Activated CD8-positive, alpha-beta memory T cell treated with anti-CD3 and anti-CD28 coated beads, Interleukin-2, amount 50 U/mL, for 1 hour (primary cell): Measurements from ENCODE around the gene CTDSPL.

Source experiments
- DNase-seq: peaks from one replicate; pipeline ENCODE4 v3.0.0-alpha.2; 2020; ENCODE audit errors: extremely low read depth

CTDSPL gene

GRCh38 chr3:38002291-38002876, 140.7 kb downstream of the CTDSPL start:
- DNase-seq: no peak

DNA sequence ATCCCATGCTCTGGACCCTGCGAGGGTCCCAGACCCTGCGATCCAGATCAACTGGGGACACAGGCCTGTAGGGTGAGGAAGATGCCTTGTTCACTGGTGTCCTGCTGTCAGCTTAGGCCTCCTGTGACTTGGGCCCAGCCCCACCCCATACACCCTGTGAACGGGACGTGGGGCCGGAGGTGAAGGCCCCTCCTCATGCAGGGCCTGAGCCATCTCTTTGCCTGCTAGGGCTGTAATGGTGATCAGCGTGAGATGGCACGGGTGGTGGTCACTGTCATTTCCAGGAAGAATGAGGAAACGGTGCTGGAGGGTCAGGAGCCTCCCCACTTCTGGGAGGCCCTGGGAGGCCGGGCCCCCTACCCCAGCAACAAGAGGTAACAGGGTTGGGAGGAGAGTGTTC, 141.3 kb downstream of the CTDSPL start:
- no peak for DNase-seq

GRCh38 chr3:38003371-38003816, 141.7 kb downstream of the CTDSPL start:
- no peak for DNase-seq

GRCh38 chr3:38003817-38004414, 142.2 kb downstream of the CTDSPL start:
- DNase-seq: no peak

GRCh38 chr3:38004415-38005075, 142.9 kb downstream of the CTDSPL start:
- no peak for DNase-seq

GRCh38 chr3:38005076-38006020, 143.7 kb downstream of the CTDSPL start:
- no peak for DNase-seq

DNA sequence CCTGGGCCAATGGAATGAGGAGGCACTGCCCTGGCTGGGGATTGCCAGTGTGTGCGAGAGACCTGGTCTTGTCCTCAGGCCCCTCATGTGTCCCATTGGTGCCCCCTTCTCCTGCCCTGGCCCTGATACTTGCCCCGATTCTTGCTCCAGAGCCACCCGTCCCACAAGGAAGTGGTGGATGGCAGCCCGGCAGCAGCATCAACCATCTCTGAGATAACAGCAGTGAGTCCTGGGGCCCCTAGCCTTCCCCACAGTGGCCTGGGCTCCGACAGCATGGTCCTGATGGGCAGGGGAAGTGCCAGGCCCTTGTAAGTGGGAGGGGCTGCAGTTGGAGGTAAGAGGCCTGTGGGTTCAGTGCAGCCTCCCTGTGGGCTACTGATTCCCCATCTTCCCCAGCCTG, 144.4 kb downstream of the CTDSPL start:
- DNase-seq: no peak

DNA sequence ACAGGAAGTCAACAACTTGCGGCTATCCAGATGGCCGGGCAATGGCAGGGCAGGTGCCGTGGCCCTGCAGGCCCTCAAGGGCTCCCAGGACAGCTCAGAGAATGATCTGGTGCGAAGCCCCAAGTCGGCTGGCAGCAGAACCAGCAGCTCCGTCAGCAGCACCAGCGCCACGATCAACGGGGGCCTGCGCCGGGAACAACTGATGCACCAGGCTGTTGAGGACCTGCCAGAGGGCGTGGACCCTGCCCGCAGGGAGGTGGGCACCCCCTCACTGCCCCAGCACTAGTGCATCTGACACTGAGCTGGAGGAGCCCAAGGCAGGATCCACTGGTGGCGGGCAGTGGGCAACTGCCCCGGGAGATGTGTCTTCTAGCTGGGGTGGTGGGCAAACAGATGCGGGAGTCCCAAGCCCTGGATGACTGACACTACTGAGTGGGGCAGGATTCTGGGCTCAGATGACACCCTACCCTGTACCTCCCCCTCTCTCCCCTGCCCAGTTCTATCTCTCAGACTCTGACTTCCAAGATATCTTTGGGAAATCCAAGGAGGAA, 144.8 kb downstream of the CTDSPL start:
- DNase-seq: no peak

- no peak for DNase-seq
Observed at GRCh38 chr3:38007754-38008090, 146.0 kb downstream of the CTDSPL start.

DNA sequence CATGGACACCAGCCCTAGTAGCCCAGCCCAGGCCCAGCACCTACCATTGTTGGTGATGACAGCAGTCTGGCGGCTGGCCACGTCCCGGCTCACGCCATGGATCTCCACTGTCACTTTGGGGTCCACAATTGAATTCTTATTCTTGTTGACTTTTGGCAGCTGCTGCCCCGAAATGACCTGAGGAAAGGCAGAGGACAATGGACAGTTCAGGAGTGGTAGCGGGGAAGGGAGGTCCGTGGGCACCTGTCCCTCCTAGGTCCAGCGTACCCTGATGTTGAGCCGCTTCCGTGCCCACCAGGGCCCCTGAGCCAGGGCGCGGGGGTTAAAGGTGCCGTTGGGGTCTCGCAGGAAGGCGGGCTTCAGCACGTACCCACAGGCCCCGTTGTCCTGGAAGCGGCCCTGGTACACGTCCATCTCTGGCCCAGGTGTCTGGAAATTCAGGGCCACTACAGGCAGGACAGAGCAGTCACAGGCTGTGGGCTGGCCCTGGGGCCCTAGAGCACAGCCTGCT, 146.6 kb downstream of the CTDSPL start:
- no peak for DNase-seq

DNA sequence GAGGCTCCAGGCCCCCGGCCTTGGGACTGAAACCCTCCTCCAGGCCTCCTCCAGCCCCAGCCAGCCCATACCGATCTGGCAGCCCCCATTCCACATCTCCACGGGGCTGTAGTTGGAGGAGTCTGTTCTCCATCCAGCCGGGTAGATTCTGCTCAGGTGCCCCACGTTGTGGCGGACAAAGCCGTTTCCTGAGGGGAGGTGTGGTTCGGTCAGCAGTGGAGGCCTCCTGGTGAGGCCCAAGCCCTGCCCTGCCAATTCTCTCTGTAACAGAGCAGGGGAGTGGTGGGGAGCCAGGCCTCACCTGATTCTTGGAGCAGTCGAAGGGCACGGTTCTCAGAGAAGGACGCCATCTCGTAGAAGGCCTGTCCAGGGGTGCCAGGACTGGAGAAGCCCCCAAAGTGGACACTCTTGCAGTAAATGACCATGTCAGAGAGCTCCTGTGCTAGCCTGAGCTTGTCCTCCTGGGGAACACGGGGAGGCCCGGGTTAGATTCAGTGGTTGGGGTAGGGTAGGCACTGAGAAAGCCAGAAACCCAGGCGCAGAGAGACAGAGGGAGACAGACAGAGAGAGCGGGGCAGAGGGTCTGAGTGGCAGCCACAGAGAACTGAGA, 147.4 kb downstream of the CTDSPL start:
- no peak for DNase-seq

- DNase-seq: no peak
Observed at GRCh38 chr3:38009807-38010591, 148.3 kb downstream of the CTDSPL start.

- no peak for DNase-seq
Observed at GRCh38 chr3:38011111-38011510, 149.4 kb downstream of the CTDSPL start.

- DNase-seq: no peak
Observed at GRCh38 chr3:38015485-38015884, 153.8 kb downstream of the CTDSPL start.

GRCh38 chr3:38015984-38016383, 154.3 kb downstream of the CTDSPL start:
- DNase-seq: no peak

DNA sequence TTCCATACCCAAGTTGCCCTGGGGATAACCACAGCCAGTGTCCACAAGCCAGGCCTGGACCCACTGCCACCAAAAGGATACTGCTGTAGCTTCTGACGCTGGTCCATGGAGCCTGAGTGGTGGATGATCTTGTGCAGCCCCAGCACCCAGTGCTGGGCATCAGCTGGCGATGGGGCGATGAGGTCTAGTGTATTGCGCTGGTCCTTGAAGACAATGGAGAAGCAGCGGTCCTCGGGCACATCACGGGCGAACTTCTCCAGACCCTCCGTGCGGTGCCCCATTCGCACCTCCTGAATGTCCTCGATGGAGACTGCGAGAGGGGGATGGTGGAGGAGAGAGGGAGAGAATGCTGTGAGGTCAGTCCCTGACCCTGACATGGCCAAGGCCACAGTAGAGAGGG, 154.7 kb downstream of the CTDSPL start:
- no peak for DNase-seq

GRCh38 chr3:38016847-38017444, 155.3 kb downstream of the CTDSPL start:
- no peak for DNase-seq

DNA sequence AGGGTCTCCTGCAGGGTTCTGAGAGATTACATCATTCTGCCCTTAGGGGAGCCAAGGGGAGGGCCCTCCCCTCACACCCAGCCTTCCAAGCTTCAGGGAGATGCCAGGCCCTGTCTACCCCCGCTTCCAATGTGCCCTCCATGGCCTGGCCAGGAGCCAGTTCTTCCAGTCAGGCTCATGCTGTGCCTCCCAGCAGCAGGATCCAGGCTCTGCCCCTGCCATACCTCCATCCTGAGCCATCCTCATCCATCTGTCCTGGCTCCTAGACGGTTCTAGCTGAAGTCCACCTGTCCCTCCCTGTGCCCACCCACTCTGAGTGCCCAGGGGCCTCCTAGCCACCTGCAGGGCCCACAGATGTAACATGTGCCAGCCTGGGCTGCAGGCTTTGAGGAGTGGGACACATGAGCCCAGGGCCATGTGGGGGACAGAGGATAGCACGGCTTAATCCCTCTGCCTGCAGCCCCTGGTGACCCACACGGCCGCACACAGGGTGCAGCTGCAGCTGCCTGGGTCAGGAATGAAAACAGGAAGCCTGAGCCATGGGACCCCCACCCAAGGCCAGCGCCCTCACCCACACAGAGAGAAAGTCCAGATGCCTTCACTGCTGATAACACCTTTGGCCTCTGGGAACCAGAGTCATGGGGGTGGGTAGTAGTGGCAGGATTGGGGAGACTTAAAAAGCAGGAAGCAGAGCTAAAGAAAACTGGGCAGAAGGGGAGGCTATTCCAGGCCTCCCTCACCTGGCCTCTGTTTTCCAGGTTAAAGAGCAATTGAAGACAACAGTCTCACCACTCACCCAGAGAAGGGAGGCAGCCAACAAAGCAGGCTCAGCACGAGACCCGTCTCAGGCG, 156.0 kb downstream of the CTDSPL start:
- no peak for DNase-seq
